HCT116 (cell line): ENCODE results near the gene LSAMP. TPM values are rescaled to one million over a fixed set of nuclear protein-coding genes. Genes with fewer than 3 reads are reported as not detected.

Source experiments
- ATAC-seq: fragments of 200-7000 bp; cut with Tn5 transposase; 2 replicates; pipeline ENCODE4 v1.9.1; 2020; ENCODE audit warnings: mild to moderate bottlenecking, moderate library complexity
- BruUV-seq: library from RNA; stranded (reverse); fragments of 400-500 nt; replicated peaks from 2 replicates; lab custom pipeline; 2021; lab: Mats Ljungman, UMichigan
- CTCF ChIA-PET: fragments of 300-600 bp; sonication (Branson Sonifier 250); formaldehyde crosslinking; loops from one replicate; lab custom pipeline; 2021; ENCODE audit warnings: antibody characterized with exemption; lab: Charles Lee
- POLR2A ChIA-PET: fragments of 300-600, 350-600 bp; sonication (Branson Sonifier 250); formaldehyde crosslinking; loops from one replicate; lab custom pipeline; 2021; ENCODE audit warnings: antibody characterized with exemption; lab: Charles Lee
- RAD21 ChIA-PET, 2 experiments: fragments of 300-600 bp; sonication (Branson Sonifier 250); formaldehyde crosslinking; loops; one replicate each; lab custom pipeline; 2023; ENCODE audit warnings: low total read pairs in 2 of 2; ENCODE audit not compliant: uncharacterized antibody in 2 of 2, unreplicated experiment in 2 of 2, low non-redundant PET in 1 of 2; lab: Charles Lee
- DNase-seq: peaks from one replicate; pipeline ENCODE4 v3.0.0-alpha.2; 2010; ENCODE audit warnings: low read depth, low spot score
- H2AFZ ChIP-seq: fragments of 200-600 bp; shearing (Covaris generic), sonication (generic); 2 replicates; pipeline ENCODE4 v1.6.1; 2017; ENCODE audit warnings: low read depth, mixed run types, mixed read lengths, antibody characterized with exemption, low read length; ENCODE audit not compliant: poor library complexity, severe bottlenecking
- H3K27ac ChIP-seq: 2 replicates; pipeline ENCODE4 v1.5.1; 2012; ENCODE audit warnings: low read depth, low read length
- H3K27me3 ChIP-seq: fragments of 200-600 bp; sonication (generic); 2 replicates; pipeline ENCODE4 v1.6.1; 2016; ENCODE audit warnings: mixed run types, low read length, mixed read lengths; ENCODE audit not compliant: insufficient read depth
- H3K36me3 ChIP-seq, 2 experiments: fragments of 200-500 bp in 1 of 2; fragments of 200-600 bp in 1 of 2; sonication (Bioruptor generic) in 1 of 2; sonication (generic) in 1 of 2; 2 replicates each; pipeline versions ENCODE4 v1.5.1 to v1.6.1; 2014 to 2016; ENCODE audit warnings: low read length in 2 of 2, inconsistent platforms in 1 of 2, mixed read lengths in 1 of 2, mixed run types in 1 of 2; ENCODE audit not compliant: insufficient read depth in 2 of 2, control insufficient read depth in 1 of 2
- H3K4me1 ChIP-seq, 2 experiments: fragments of 200-600 bp in 1 of 2; sonication (generic) in 1 of 2; 2 replicates each; pipeline versions ENCODE4 v1.5.1 to v1.6.1; 2012 to 2017; ENCODE audit warnings: low read length in 2 of 2, inconsistent platforms in 1 of 2, mild to moderate bottlenecking in 1 of 2, mixed read lengths in 1 of 2, mixed run types in 1 of 2, moderate library complexity in 1 of 2; ENCODE audit not compliant: insufficient read depth in 2 of 2, control insufficient read depth in 1 of 2
- H3K4me2 ChIP-seq: fragments of 200-600 bp; sonication (generic); 2 replicates; pipeline ENCODE4 v1.6.1; 2017; ENCODE audit warnings: mixed run types, low read length, mixed read lengths
- H3K4me3 ChIP-seq, 2 experiments: fragments of 200-600 bp in 1 of 2; sonication (generic) in 1 of 2; replicated peaks in 1 of 2; 2 replicates each; pipeline ENCODE4 v1.5.1; 2011 to 2016; ENCODE audit warnings: low read length in 2 of 2, control low read depth in 1 of 2, low read depth in 1 of 2, mild to moderate bottlenecking in 1 of 2, mixed read lengths in 1 of 2, mixed run types in 1 of 2
- H3K79me2 ChIP-seq: fragments of 200-600 bp; sonication (generic); 2 replicates; pipeline ENCODE4 v1.6.1; 2017; ENCODE audit warnings: mild to moderate bottlenecking, mixed run types, low read length, moderate library complexity, mixed read lengths; ENCODE audit not compliant: insufficient read depth
- H3K9ac ChIP-seq: fragments of 200-600 bp; sonication (generic); 2 replicates; pipeline ENCODE4 v1.6.1; 2016; ENCODE audit warnings: low read length, mixed read lengths
- H3K9me2 ChIP-seq: fragments of 200-600 bp; sonication (generic), shearing (Covaris generic); 2 replicates; pipeline ENCODE4 v1.6.1; 2017; ENCODE audit warnings: mixed run types, mild to moderate bottlenecking, moderate library complexity; ENCODE audit not compliant: insufficient read depth
- H3K9me3 ChIP-seq, 2 experiments: fragments of 200-500 bp in 1 of 2; fragments of 200-600 bp in 1 of 2; sonication (Bioruptor generic) in 1 of 2; sonication (generic) in 1 of 2; 2 replicates each; pipeline ENCODE4 v1.6.1; 2014 to 2017; ENCODE audit warnings: low read length in 2 of 2, mixed read lengths in 2 of 2, inconsistent platforms in 1 of 2, low read depth in 1 of 2, mild to moderate bottlenecking in 1 of 2, mixed run types in 1 of 2, moderate library complexity in 1 of 2; ENCODE audit not compliant: control insufficient read depth in 1 of 2, insufficient read depth in 1 of 2
- H4K20me1 ChIP-seq: fragments of 200-600 bp; sonication (generic), shearing (Covaris generic); 2 replicates; pipeline ENCODE4 v1.6.1; 2017; ENCODE audit warnings: mixed run types, mild to moderate bottlenecking, moderate library complexity; ENCODE audit not compliant: insufficient read depth
- ATF3 ChIP-seq: IDR thresholded peaks from 2 replicates; pipeline ENCODE4 v1.6.1; 2012
- CEBPB ChIP-seq: IDR thresholded peaks from 2 replicates; pipeline ENCODE4 v1.6.1; 2012; ENCODE audit warnings: low read depth
- CTCF ChIP-seq, 3 experiments: fragments of 200-600 bp in 1 of 3; sonication (generic) in 1 of 3; IDR thresholded peaks in 2 of 3; conservative IDR thresholded peaks in 1 of 3; 2 replicates each; pipeline ENCODE4 v1.5.1; 2012 to 2017; ENCODE audit warnings: low read depth in 2 of 3, low read length in 2 of 3, antibody characterized with exemption in 1 of 3, borderline replicate concordance in 1 of 3, control low read depth in 1 of 3, mild to moderate bottlenecking in 1 of 3, mixed read lengths in 1 of 3, mixed run types in 1 of 3, moderate library complexity in 1 of 3; ENCODE audit not compliant: insufficient read depth in 1 of 3
- EGR1 ChIP-seq: IDR thresholded peaks from 2 replicates; pipeline ENCODE4 v1.6.1; 2012; ENCODE audit warnings: low read depth
- ELF1 ChIP-seq: IDR thresholded peaks from 2 replicates; pipeline ENCODE4 v1.6.1; 2012; ENCODE audit warnings: low read depth, borderline replicate concordance
- FOSL1 ChIP-seq: IDR thresholded peaks from 2 replicates; pipeline ENCODE4 v1.6.1; 2012; ENCODE audit warnings: low read depth
- JUND ChIP-seq: IDR thresholded peaks from 2 replicates; pipeline ENCODE4 v1.6.1; 2012
- MAX ChIP-seq: IDR thresholded peaks from 2 replicates; pipeline ENCODE4 v1.6.1; 2012
- POLR2A ChIP-seq: IDR thresholded peaks from 2 replicates; pipeline ENCODE4 v1.7.0; 2011; ENCODE audit warnings: borderline replicate concordance; ENCODE audit not compliant: insufficient read depth, insufficient read length; ENCODE audit errors: extremely low read depth
- POLR2AphosphoS5 ChIP-seq: IDR thresholded peaks from 2 replicates; pipeline ENCODE4 v1.6.1; 2011; ENCODE audit warnings: mild to moderate bottlenecking, low read depth, low read length, moderate library complexity
- RAD21 ChIP-seq: IDR thresholded peaks from 2 replicates; pipeline ENCODE4 v1.6.1; 2012; ENCODE audit warnings: low read depth, mild to moderate bottlenecking
- REST ChIP-seq: IDR thresholded peaks from 2 replicates; pipeline ENCODE4 v1.6.1; 2012; ENCODE audit warnings: low read depth
- SP1 ChIP-seq: IDR thresholded peaks from 2 replicates; pipeline ENCODE4 v1.6.1; 2012; ENCODE audit warnings: low read depth
- SRF ChIP-seq: IDR thresholded peaks from 2 replicates; pipeline ENCODE4 v1.6.1; 2012; ENCODE audit warnings: low read depth
- TCF7L2 ChIP-seq: IDR thresholded peaks from 2 replicates; pipeline ENCODE4 v1.7.0; 2011; ENCODE audit warnings: borderline replicate concordance, inconsistent platforms; ENCODE audit not compliant: insufficient read depth, insufficient read length; ENCODE audit errors: extremely low read depth
- YY1 ChIP-seq: IDR thresholded peaks from 2 replicates; pipeline ENCODE4 v1.6.1; 2011; ENCODE audit warnings: low read length, low read depth, moderate library complexity, mild to moderate bottlenecking; ENCODE audit not compliant: insufficient replicate concordance; ENCODE audit errors: extremely low read depth
- ZFX ChIP-seq: fragments of 450-650 bp; IDR thresholded peaks from 2 replicates; pipeline ENCODE4 v1.6.1; 2017
- ZNF274 ChIP-seq: fragments of 200-500 bp; sonication (Bioruptor generic); IDR thresholded peaks from 2 replicates; pipeline ENCODE4 v1.6.1; 2014; ENCODE audit warnings: mild to moderate bottlenecking, low read depth, low read length, inconsistent platforms
- intact Hi-C: fragments of 100-400 bp; cut with micrococcal nuclease; formaldehyde crosslinking; loops from 2 replicates; pipeline ENCODE4 v1.10.0; 2022
- total RNA-seq: library from RNA; stranded (reverse); gene quantifications from one replicate; pipeline ENCODE4 v1.2.1, GENCODE V29; 2021; ENCODE audit not compliant: unreplicated experiment

The LSAMP gene
- total RNA-seq, 1 experiment from 2014 or later = 0.25 TPM

- H3K27ac ChIP-seq = no peak overlapping the region
- no peaks in the 10 kb centered on the region for H3K36me3 ChIP-seq
- CTCF ChIA-PET = no interaction called here
- H3K4me2 ChIP-seq = no peak overlapping the region
- no peaks in the 10 kb centered on the region for H4K20me1 ChIP-seq
- intact Hi-C loops = no loop called here
- RAD21 ChIA-PET = no interaction called here
- H3K4me1 ChIP-seq = no peaks in the 10 kb centered on the region
- no peak for DNase-seq
- H3K4me3 ChIP-seq = no peak overlapping the region
- H3K79me2 ChIP-seq = no peaks in the 10 kb centered on the region
- no peaks in the 10 kb centered on the region for H3K9me3 ChIP-seq
- no TSS peak for BruUV-seq
- H3K27me3 ChIP-seq = no peaks in the 10 kb centered on the region; the same call in 1 of the 2 replicates
- no peak for TF ChIP-seq EGR1
- TF ChIP-seq CTCF (IDR thresholded peaks at IDR 0.05 in 2 of 3, conservative IDR thresholded peaks at IDR 0.05 in 1 of 3; ENCODE audit: borderline replicate concordance in 1 of 3, insufficient read depth in 1 of 3, low read depth in 2 of 3, low read length in 2 of 3) = no peak
- no peak for TF ChIP-seq ATF3
- no peak for TF ChIP-seq CEBPB
- TF ChIP-seq JUND = no peak
- no peak for TF ChIP-seq YY1
- TF ChIP-seq REST = no peak
- no peak for TF ChIP-seq SRF
- TF ChIP-seq ZNF274 = no peak
- TF ChIP-seq RAD21 = no peak
- TF ChIP-seq TCF7L2 = no peak
- TF ChIP-seq ELF1 = no peak
- TF ChIP-seq POLR2A = no peak
- TF ChIP-seq FOSL1 = no peak
- no peak for TF ChIP-seq ZFX
- no peak for TF ChIP-seq SP1
- no peak for TF ChIP-seq POLR2AphosphoS5
- no peak for TF ChIP-seq MAX
- no peaks in the 10 kb centered on the region for H3K9me2 ChIP-seq
- no peak for ATAC-seq
- POLR2A ChIA-PET = no interaction called here
- no peak overlapping the region for H2AFZ ChIP-seq
- no peak overlapping the region for H3K9ac ChIP-seq
Measured at GRCh38 chr3:116426036-116426435, 19.3 kb downstream of the LSAMP start.
